Neural progenitor cell (in vitro differentiated cells): ENCODE measurements around the gene AXL. TPM values are rescaled to one million over a fixed set of nuclear protein-coding genes. Genes with fewer than 3 reads are reported as not detected.

Experiments used
- DNase-seq: peaks from one replicate; pipeline ENCODE4 v3.0.0-alpha.2; 2016; ENCODE audit warnings: low spot score
- H2AFZ ChIP-seq: fragments of 200-600 bp; sonication (generic); replicated peaks from 2 replicates; pipeline ENCODE4 v1.6.1; 2016; ENCODE audit warnings: antibody characterized with exemption
- H3F3A ChIP-seq: fragments of 200-600 bp; sonication (generic); 2 replicates; pipeline ENCODE4 v1.6.1; 2016; ENCODE audit warnings: antibody characterized with exemption, low read depth
- H3K27ac ChIP-seq: fragments of 200-600 bp; sonication (generic); 2 replicates; pipeline ENCODE4 v1.5.1; 2016; ENCODE audit warnings: mild to moderate bottlenecking
- H3K27me3 ChIP-seq: fragments of 200-600 bp; sonication (generic); 2 replicates; pipeline ENCODE4 v1.6.1; 2016; ENCODE audit warnings: mild to moderate bottlenecking, moderate library complexity
- H3K36me3 ChIP-seq: fragments of 200-600 bp; sonication (generic); 2 replicates; pipeline ENCODE4 v1.5.1; 2016
- H3K4me1 ChIP-seq: fragments of 200-600 bp; sonication (generic); 2 replicates; pipeline ENCODE4 v1.6.1; 2016; ENCODE audit warnings: mixed run types
- H3K4me2 ChIP-seq: fragments of 200-600 bp; sonication (generic); 2 replicates; pipeline ENCODE4 v1.6.1; 2016
- H3K4me3 ChIP-seq: fragments of 200-600 bp; sonication (generic); 2 replicates; pipeline ENCODE4 v1.5.1; 2016
- H3K79me2 ChIP-seq: fragments of 200-600 bp; sonication (generic); 2 replicates; pipeline ENCODE4 v1.6.1; 2016; ENCODE audit warnings: low read depth
- H3K9ac ChIP-seq: fragments of 200-600 bp; sonication (generic); 2 replicates; pipeline ENCODE4 v1.6.1; 2016
- H3K9me3 ChIP-seq: fragments of 200-600 bp; sonication (generic); 2 replicates; pipeline ENCODE4 v1.5.1; 2016; ENCODE audit warnings: low read depth
- H4K20me1 ChIP-seq: fragments of 200-600 bp; sonication (generic); 2 replicates; pipeline ENCODE4 v1.6.1; 2016; ENCODE audit warnings: low read depth
- H3K27ac Mint-ChIP-seq: 3 replicates; pipeline ENCODE4 v1.8.0; 2021; ENCODE audit warnings: mixed read lengths
- H3K27me3 Mint-ChIP-seq: 2 replicates; pipeline ENCODE4 v1.8.0; 2022; ENCODE audit warnings: low read depth, mild to moderate bottlenecking, inconsistent platforms, moderate library complexity, mixed read lengths; ENCODE audit not compliant: insufficient read depth
- H3K36me3 Mint-ChIP-seq: 3 replicates; pipeline ENCODE4 v1.8.0; 2021; ENCODE audit warnings: mixed read lengths
- H3K4me1 Mint-ChIP-seq: 3 replicates; pipeline ENCODE4 v1.8.0; 2021; ENCODE audit warnings: mixed read lengths
- H3K4me3 Mint-ChIP-seq: 3 replicates; pipeline ENCODE4 v1.8.0; 2021; ENCODE audit warnings: mild to moderate bottlenecking, moderate library complexity, mixed read lengths
- H3K9me3 Mint-ChIP-seq: 3 replicates; pipeline ENCODE4 v1.8.0; 2020; ENCODE audit warnings: mixed read lengths
- CTCF ChIP-seq: fragments of 200-600 bp; sonication (generic); IDR thresholded peaks from 2 replicates; pipeline ENCODE4 v1.5.1; 2017; ENCODE audit warnings: antibody characterized with exemption, mild to moderate bottlenecking
- EZH2 ChIP-seq: fragments of 200-600 bp; sonication (generic); IDR thresholded peaks from 2 replicates; pipeline ENCODE4 v1.6.1; 2017; ENCODE audit warnings: antibody characterized with exemption, mild to moderate bottlenecking, moderate library complexity
- EZH2phosphoT487 ChIP-seq: fragments of 200-600 bp; sonication (generic); IDR thresholded peaks from 2 replicates; pipeline ENCODE4 v1.6.1; 2017; ENCODE audit warnings: antibody characterized with exemption
- total RNA-seq: library from RNA; depleted of rRNA; stranded (reverse); fragments of >200 nt; gene quantifications from 2 replicates; pipeline ENCODE4 v1.2.3, GENCODE V29; 2015; ENCODE audit warnings: low replicate concordance

AXL gene
- total RNA-seq, 1 donor from 2014 or later = 24.7 TPM

GRCh38 chr19:41193430-41194156 is 25.4 kb upstream of the AXL start:
- H3K9ac ChIP-seq = peak overlapping the region; percentile 28

DNA sequence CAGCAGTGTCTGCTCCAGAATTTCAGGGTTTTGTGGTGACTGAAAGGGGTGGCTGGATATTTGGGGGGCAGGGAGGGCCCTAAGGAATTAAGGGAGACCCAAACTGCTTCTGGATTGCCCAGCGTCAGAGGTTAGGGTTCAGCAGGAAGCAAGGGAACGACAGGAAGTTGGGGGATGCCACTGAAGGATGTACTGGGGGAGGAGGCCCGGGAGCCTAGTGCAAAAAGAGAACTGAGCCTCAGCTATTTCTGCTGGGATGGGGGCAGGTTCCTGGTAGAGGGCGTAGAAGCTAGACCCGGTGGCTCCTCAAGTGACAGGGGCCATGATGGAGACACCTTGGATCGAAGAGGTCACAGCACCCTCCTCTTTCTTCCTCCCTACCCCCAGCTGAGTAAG is 24.9 kb upstream of the AXL start:
- Mint-ChIP-seq H3K4me3 (peak overlapping the region; percentile 75), H3K4me1 (peaks cover 29% of the 10 kb centered on the region), H3K9me3 (no peaks in the 10 kb centered on the region), H3K27me3 (peaks cover 34% of the 10 kb centered on the region), H3K27ac (no peak overlapping the region), H3K36me3 (no peaks in the 10 kb centered on the region)
- H3K27me3 ChIP-seq = no peaks in the 10 kb centered on the region
- no peak for TF ChIP-seq EZH2phosphoT487
- no peak for TF ChIP-seq EZH2
- no peak for TF ChIP-seq CTCF
- peak overlapping the region; percentile 93 for H2AFZ ChIP-seq
- no peak overlapping the region for H3K27ac ChIP-seq
- no peaks in the 10 kb centered on the region for H3K36me3 ChIP-seq
- H3K4me3 ChIP-seq = peak overlapping the region; percentile 78
- peaks cover 38% of the 10 kb centered on the region for H3K79me2 ChIP-seq
- no peaks in the 10 kb centered on the region for H3K9me3 ChIP-seq
- H3F3A ChIP-seq = peaks cover 31% of the 10 kb centered on the region
- DNase-seq = no peak
- H3K4me2 ChIP-seq = peak overlapping the region; percentile 77
- no peak overlapping the region for H3K9ac ChIP-seq
- H4K20me1 ChIP-seq = no peaks in the 10 kb centered on the region
- H3K4me1 ChIP-seq = peaks cover 8% of the 10 kb centered on the region

More at GRCh38 chr19:41193430-41194156, 25.4 kb upstream of the AXL start:
- peak overlapping the region; percentile 77 for H3K4me2 ChIP-seq
- H3K9me3 Mint-ChIP-seq = no peaks in the 10 kb centered on the region
- H3K36me3 Mint-ChIP-seq = no peaks in the 10 kb centered on the region
- no peaks in the 10 kb centered on the region for H3K27me3 ChIP-seq
- no peaks in the 10 kb centered on the region for H4K20me1 ChIP-seq
- peaks cover 34% of the 10 kb centered on the region for H3K27me3 Mint-ChIP-seq
- peak; percentile 40 for DNase-seq
- peak overlapping the region; percentile 93 for H2AFZ ChIP-seq
- no peak overlapping the region for H3K27ac Mint-ChIP-seq
- H3F3A ChIP-seq = peaks cover 36% of the 10 kb centered on the region
- H3K4me1 Mint-ChIP-seq = peaks cover 26% of the 10 kb centered on the region
- no peaks in the 10 kb centered on the region for H3K36me3 ChIP-seq
- H3K27ac ChIP-seq = no peak overlapping the region
- H3K4me3 Mint-ChIP-seq = peak overlapping the region; percentile 75
- H3K4me1 ChIP-seq = peaks cover 12% of the 10 kb centered on the region
- TF ChIP-seq EZH2phosphoT487 = no peak
- H3K9me3 ChIP-seq = no peaks in the 10 kb centered on the region
- H3K4me3 ChIP-seq = peak overlapping the region; percentile 78
- peaks cover 38% of the 10 kb centered on the region for H3K79me2 ChIP-seq

- H3K4me3 ChIP-seq = no peak overlapping the region
- H4K20me1 ChIP-seq = no peaks in the 10 kb centered on the region
- Mint-ChIP-seq H3K27ac (peak overlapping the region; percentile 29), H3K4me3 (no peak overlapping the region), H3K4me1 (peaks cover 17% of the 10 kb centered on the region), H3K9me3 (no peaks in the 10 kb centered on the region), H3K36me3 (no peaks in the 10 kb centered on the region), H3K27me3 (peaks cover 33% of the 10 kb centered on the region)
- no peak overlapping the region for H3K9ac ChIP-seq
- H3K36me3 ChIP-seq = no peaks in the 10 kb centered on the region
- H3K27me3 ChIP-seq = no peaks in the 10 kb centered on the region
- H3K79me2 ChIP-seq = peaks cover 38% of the 10 kb centered on the region
- no peak for TF ChIP-seq CTCF
- TF ChIP-seq EZH2 = no peak
- TF ChIP-seq EZH2phosphoT487 = no peak
- DNase-seq = no peak
- H2AFZ ChIP-seq = no peak overlapping the region
- H3K4me2 ChIP-seq = no peak overlapping the region
- H3K9me3 ChIP-seq = no peaks in the 10 kb centered on the region
- no peak overlapping the region for H3K27ac ChIP-seq
- H3K4me1 ChIP-seq = no peaks in the 10 kb centered on the region
- H3F3A ChIP-seq = peaks cover 14% of the 10 kb centered on the region
Observed at GRCh38 chr19:41195675-41196497, 23.1 kb upstream of the AXL start.
